Raji (cell line): ENCODE data around the gene FHOD1.

Experiments used
- POLR2A ChIP-seq: IDR thresholded peaks from 2 replicates; pipeline ENCODE4 v1.6.1; 2011; ENCODE audit warnings: low read depth, low read length, control low read depth; ENCODE audit not compliant: insufficient read depth

FHOD1 gene

DNA sequence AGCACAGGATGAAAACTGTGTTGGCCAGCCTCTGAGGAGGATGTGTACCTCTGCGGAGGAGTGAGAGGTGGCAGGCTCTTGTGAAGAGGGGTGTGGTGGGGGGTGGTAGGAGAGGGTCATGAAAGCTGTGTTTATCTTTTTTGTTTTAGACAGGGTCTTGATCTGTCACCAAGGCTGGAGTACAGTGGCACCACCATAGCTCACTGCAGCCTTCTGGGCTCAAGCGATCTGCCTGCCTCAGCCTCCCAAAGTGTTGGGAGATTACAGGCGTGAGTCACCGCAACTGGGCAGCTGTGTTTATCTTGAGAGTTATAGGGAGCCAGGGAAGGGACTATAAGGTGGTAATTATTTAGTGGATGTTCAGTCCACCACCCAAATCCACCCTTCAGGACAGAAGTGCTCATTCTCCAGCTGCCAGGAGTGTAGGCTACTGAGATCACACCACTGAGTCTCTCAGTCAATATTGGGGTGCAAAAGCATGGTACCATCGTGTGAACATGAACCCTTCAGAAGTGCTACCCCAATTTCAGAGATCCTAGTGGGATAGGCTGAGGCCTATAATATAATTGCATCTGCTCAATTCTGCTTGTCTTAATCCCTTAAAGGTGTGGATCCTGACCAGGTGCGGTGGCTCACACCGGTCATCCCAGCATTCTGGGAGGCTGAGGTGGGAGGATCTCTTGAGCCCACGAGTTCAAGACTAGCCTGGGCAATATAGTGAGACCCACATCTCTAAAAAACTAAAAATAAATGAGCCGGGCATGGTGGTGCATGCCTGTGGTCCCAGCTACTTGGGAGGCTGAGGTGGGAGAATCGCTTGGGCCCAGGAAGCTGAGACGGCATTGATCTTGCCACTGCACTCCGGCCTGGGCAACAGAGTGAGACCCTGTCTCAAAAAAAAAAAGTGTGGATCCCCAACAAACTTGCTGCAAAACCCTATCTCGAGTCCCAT lies 56.6 kb downstream of the FHOD1 start:
- TF ChIP-seq POLR2A, result no peak

DNA sequence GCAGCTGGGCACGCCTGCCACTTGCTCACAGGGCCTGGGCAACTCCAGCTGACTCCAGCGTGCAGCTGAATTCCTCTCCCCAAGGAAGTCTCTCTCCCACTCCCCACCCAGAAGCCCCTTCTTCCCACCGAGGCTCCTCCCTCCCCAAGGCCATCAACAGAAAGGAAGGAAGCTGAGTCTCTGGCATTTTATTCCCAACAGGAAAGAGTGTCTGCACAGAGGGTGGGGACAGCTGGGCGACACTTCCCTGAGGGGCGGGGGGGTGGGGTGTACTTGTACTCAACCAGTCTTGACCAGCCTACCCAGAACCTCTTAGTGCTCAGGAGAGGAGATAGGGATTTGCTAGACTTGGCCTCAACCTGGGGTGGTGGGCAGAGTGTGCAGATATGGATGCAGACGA lies 57.2 kb downstream of the FHOD1 start, which contains the start of gene EXOC3L1:
TSS of gene EXOC3L1 (minus strand) at position 96 of the 400 bp plus-strand sequence. CDS start 460 bp downstream, outside the sequence.
- TF ChIP-seq POLR2A, result no peak

DNA sequence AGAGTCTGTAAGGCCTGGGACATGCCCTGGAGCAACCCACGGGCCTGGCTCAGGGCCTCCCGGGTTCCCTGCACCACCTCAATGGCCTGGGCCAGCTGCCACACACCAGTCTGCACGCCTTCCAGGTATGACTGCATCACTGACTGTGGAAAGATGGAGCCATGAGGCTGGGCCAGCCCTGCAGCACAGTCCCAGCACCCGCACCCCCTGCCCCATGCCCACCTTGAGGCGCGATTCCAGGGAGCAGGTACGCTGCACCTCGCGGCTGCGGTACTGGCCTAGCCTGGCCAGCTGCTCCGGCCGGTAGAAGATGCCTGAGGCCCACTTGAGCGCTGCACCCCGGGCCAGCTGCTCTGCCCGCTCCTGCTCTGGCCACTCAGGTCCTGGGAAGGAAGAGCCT lies 58.5 kb downstream of the FHOD1 start:
- no peak for TF ChIP-seq POLR2A

DNA sequence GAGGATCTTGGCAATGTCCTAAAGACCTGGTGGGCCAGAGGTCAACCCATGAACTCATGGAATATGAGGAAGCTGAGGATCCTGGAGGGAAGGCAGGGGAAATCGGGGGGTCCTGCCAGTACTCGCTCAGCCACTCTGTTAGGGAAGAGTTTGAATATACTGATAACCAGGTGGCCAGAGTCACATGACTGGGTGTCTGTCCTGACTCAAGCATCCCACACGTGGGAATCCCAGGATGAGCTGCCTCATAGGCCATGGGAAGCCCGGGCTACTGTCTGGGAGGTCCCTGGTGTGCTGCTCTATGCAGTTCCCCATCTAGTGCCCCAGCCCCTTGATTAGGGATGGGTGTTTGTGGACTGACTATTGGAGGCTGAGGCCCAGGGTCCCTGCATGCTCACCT lies 59.0 kb downstream of the FHOD1 start:
- no peak for TF ChIP-seq POLR2A

DNA sequence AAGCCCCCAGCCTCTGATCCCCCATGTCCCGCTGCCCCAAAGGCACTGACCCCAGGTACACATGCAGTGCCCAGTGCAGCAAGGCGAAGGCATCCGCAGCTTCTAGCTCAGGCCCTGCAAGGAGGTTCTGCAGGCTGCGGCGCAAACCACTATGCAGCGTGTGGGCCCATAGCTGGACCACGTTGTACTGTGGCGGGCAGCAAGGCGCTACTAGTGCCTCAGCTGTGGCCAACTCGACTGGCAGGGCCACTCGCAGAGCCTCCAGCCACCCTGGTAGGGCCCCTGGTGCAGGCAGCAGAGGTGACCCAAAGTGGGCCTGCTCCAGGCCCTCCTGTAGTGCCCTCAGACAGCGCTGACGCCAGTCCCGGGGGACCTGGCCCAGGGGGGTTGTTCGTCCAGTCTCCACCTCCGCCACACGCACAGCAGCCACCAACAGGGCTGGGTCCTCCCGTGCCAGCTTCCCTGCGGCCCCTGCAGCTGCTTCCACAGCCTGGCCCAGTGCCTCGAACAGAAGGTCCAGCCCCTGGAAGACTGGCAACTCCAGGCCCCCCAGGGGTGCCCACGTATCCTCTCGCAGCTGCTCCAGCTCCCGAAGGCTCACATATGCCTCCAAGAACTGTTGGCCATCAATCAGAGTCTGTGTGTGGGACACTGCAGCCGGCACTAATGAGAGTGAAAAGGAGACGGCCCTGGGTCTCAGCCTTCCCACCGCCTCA lies 59.9 kb downstream of the FHOD1 start:
- no peak for TF ChIP-seq POLR2A

DNA sequence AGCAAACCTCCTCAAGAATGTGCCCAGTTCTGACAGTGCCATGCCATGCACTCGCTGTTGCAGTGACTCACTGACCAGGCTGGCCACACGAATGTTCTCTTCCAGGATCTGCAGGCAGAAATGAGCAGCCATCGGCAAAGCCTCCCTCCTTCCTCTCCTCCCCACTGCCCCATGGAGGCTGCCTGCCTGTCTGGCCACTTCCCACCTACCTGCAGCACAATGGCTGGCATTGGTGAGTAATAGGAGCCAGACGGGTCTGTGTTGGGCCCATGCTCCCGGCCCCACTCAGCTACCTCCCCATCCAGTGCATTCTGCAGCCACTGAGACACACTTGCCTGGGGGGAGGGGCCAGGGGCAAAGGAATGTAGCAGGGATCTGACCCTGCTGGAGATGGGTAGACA lies 60.7 kb downstream of the FHOD1 start:
- TF ChIP-seq POLR2A, result no peak

DNA sequence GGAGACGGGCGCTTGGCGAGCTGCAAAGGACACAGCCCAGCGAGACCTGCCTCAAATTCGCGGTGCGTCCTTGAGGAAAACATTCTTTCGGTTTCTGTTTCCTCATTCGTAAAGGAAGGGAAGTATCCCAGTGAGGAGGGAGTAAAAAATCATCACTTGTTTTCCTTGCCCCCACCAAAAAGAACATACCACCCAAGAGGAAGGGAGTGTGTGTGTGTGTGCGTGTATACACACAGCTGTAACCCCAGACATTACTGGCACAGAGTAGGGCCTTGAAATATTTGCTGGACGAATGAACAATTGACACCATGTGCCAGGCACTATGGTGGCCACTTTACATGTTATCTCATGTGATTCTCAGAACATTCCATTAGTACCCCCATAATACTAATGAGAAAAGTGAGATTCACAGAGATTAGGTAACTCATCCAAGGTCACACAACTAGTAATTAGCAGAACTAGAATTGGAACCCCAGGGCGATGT lies 61.6 kb downstream of the FHOD1 start:
- TF ChIP-seq POLR2A, result no peak

DNA sequence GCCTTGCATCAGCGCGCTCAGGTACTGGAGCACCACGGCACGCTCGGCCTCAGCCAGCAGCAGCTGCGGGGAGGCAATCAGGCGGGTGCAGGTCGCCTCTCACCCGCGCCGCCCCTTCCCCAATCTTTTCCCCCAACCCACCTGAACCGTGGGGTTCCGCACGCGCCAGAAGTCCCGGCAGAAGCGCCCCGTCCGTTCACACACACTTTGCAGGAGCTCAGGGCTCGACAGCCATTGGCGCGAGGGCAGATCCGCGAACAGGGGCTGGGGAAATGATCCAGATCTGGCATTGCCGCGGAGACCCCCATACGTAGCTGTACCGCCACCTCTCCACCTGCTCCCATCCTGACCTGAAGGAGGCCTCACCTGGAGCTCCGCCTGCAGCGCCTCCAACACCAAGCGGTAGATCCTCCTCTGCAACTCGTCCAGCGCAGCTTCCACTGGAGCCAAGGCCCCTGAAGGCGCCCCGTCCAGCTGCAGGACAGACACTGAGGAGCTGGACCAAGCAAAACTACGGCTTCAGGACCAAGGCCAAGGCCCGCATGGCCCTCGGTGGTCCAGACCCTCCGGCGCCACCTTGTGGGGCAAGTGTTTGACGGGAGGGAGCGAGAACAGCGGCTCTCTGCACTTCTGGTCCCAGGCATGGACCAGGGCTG lies 62.2 kb downstream of the FHOD1 start:
- TF ChIP-seq POLR2A, result no peak

DNA sequence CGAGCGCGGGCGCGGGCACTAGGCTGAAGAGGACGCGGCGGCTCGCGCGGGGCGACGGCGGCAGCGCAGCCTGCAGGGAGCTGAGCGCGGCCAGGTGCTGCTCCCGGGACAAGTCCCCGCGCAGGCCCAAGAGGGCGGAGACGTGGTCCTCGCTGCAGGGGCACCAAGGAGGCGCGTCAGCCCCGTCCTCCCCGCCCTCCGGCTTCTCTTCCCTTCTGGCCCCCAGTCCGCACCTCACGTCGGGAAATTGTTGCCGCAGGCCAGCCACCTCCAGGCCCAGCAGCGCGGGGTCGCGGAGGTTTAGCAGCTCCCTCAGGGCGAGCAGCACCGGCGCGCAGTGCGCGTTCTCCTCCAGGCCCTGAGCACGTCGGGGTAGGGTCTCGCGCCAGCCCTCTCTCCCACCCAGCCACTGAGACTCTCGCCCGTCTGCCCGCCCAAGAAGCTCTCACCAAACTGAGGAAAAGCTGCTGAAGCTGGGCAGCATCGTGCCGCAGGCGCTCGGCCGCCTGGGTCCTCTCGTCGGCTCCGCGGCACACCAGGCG lies 62.8 kb downstream of the FHOD1 start:
- TF ChIP-seq POLR2A, result no peak

DNA sequence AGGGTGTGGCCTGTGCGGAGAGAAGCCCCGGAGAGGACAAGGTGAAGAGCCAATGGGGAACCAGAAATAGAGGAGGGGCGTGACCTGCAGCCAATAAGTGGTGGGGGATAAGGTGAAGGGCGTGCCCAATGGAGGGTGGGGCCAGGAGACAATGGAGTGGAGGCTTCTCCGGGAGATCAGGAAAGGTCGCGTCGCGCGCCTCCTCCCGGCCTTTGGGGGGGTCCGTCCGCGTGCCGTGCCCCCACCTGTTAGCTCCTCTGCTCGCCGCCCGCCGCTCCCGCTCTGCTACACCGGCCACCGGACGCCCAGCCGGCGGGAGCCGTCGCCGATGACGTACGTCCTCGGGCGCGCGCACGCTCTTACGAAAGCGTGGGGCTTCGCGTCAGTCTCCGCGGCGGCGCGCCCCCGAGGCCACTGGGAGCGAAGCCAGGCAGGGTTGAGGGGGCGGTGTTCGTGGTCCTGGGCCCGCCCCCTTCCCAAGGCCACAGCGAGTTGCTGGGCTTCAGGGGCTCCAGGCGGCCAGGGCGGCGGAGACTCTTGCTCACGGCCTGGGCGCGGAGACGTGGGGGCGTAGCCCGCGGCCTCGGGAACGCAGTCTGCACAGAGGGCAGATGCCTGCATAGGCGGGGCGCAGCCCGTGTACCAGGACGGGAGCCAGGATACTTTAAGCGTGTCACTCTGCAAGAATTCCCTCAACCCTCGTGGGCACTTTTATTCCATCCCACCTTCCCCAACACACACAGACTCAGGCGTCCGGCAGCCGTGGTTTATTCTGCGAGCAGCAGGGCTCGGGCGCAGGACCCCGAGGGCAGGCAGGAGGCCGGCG lies 63.4 kb downstream of the FHOD1 start, which contains the start of gene MATCAP1:
TSS of gene MATCAP1 (minus strand) at position 337 of the 826 bp plus-strand sequence. CDS start 3,353 bp downstream, outside the sequence.
- peak; percentile 16; the same call in 1 of the 2 replicates for TF ChIP-seq POLR2A

DNA sequence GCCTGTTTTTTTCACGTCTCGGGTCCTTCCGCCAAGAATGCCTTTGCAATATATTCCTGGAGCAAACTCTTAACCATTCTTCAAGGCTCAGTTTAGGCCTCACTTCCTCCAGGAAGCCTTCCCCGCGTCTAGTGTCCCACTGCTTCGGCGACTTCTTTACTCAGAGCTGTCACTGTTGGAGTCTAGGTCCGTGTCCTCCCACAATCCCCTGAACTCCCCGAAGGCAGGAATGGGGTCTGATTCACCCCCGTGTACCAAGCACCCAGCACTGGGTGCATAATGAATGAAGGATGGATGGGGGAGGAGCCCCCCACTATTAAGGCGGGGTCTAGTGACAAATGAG lies 64.0 kb downstream of the FHOD1 start:
- TF ChIP-seq POLR2A, result peak; percentile 59; the same call in 1 of the 2 replicates

DNA sequence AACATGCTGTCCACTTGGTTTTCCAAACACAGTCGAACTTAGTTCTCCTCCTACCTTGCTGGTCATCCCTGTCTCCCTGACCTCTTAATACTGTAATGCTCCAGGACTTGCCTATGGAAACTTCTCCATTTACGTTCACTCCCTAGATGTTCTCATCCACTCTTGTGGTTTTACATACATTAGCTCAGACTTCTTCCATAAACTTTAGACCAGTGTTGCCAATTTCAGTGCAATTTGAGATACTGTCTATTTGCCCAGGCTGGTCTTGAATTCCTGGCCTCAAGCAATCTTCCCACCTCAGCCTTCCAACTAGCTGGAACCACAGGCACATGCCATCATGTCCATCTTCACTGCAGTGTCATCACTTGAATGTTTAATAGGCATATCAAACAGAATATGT lies 65.0 kb downstream of the FHOD1 start:
- no peak for TF ChIP-seq POLR2A

DNA sequence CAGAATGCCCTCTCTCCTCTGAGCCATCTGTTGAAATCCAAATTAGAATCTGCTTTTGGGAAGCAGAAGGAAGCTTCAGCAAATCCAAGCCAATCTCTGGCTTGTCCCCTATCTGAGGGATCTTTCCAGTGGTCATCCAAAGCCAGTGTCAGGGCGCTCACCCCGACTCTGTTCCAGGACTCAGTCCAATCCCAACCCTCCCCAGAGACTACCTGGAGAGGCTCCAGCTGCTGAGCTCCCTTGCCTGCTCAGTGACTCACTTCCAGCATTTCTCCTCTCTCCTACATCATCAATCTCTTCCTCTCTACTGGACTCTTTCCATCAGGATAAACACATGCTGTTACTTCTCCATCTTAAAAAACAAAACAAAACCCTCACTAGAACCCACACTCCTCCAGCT lies 65.9 kb downstream of the FHOD1 start:
- no peak for TF ChIP-seq POLR2A

DNA sequence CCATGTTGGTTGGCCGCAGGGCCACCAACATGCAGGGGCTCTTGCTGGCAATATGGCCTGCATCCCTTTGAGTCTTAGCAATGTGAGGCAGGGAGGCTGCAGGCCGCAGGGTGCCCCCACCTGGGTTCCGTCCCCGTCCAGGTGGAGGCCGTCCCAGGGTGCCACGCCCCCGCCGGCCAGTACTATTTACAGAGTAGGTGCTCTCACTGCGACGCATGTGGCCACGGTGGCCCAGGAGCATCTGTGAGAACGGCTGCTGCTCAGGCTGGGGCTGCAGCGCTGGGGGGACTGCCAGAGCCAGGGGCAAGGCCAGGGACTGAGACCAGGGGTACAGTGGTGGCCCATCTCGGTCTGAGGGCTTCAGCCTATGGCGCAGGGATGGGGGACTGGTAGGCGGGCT lies 67.1 kb downstream of the FHOD1 start:
- no peak for TF ChIP-seq POLR2A

DNA sequence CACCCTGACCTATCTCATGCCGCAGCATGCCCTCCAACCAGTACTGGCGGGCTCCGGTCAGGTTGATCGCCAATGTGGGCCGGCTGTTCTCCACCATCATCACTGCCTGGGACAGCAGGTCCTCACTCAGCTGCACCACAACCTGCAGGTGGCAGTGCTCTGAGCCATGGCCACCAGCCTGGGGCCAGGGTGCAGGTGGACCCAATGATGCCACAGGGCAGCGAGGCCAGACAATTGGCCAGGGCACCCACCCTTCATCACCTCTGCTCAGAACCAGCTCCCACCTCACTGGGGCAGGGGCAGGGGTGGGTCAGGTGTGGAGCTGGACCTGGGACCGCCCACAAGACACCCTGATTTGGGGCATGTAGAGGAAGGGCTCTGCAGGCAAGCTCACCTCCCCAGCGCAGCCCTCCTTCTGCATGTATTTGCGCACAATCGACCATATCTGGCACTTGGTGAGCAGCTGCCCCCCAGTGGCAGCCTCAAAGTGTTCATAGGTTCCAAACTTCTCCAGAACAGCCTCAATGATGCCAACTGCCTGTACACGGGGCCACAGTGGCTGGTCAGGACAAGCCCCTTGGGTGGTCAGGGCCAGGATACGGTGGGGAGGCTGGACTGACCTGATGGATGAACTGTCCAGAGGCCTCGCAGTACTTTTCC lies 67.7 kb downstream of the FHOD1 start:
- TF ChIP-seq POLR2A, result no peak
